Measurements from ENCODE around the gene CELF4.

CELF4 gene

GRCh38 chr18:37259711-37260110 is 305.9 kb downstream of the CELF4 start:
- Histone ChIP-seq H3K4me1 (ENCODE audit: insufficient read depth, low read length) (no peaks in the 10 kb centered on the region; the same call in 1 of the 2 replicates), H3K27ac (ENCODE audit: low read length) (no peak overlapping the region), H3K9me3 (ENCODE audit: insufficient read depth, low read depth, low read length) (no peaks in the 10 kb centered on the region), H3K9ac (ENCODE audit: low read depth, low read length) (no peak overlapping the region), H3K36me3 (ENCODE audit: insufficient read depth, low read depth, low read length) (no peaks in the 10 kb centered on the region), H3K4me3 (ENCODE audit: low read length) (no peak overlapping the region), H3K27me3 (ENCODE audit: insufficient read depth, low read length) (peaks cover 44% of the 10 kb centered on the region)

- no peak overlapping the region for H3K4me3 ChIP-seq (ENCODE audit: low read length)
- no peak overlapping the region for H3K9ac ChIP-seq (ENCODE audit: low read depth, low read length)
- H3K36me3 ChIP-seq (ENCODE audit: insufficient read depth, low read depth, low read length), result no peaks in the 10 kb centered on the region
- peaks cover 49% of the 10 kb centered on the region for H3K27me3 ChIP-seq (ENCODE audit: insufficient read depth, low read length)
- H3K9me3 ChIP-seq (ENCODE audit: insufficient read depth, low read depth, low read length), result no peaks in the 10 kb centered on the region
- no peaks in the 10 kb centered on the region; the same call in 1 of the 2 replicates for H3K4me1 ChIP-seq (ENCODE audit: insufficient read depth, low read length)
- no peak overlapping the region for H3K27ac ChIP-seq (ENCODE audit: low read length)
Measured at GRCh38 chr18:37258819-37259218, 306.8 kb downstream of the CELF4 start.

- peaks cover 2% of the 10 kb centered on the region; the same call in 1 of the 2 replicates for H3K4me1 ChIP-seq (ENCODE audit: insufficient read depth, low read length)
Measured at GRCh38 chr18:37258131-37258530, 307.5 kb downstream of the CELF4 start.

GRCh38 chr18:37254973-37255372 is 310.6 kb downstream of the CELF4 start:
- peaks cover 6% of the 10 kb centered on the region; the same call in 1 of the 2 replicates for H3K4me1 ChIP-seq (ENCODE audit: insufficient read depth, low read length)
- H3K27ac ChIP-seq (ENCODE audit: low read length), result no peak overlapping the region
- peak overlapping the region; percentile 67; the same call in 1 of the 2 replicates for H3K4me3 ChIP-seq (ENCODE audit: low read length)
- H3K27me3 ChIP-seq (ENCODE audit: insufficient read depth, low read length), result peaks cover 68% of the 10 kb centered on the region
- H3K9ac ChIP-seq (ENCODE audit: low read depth, low read length), result no peak overlapping the region
- no peaks in the 10 kb centered on the region for H3K9me3 ChIP-seq (ENCODE audit: insufficient read depth, low read depth, low read length)
- H3K36me3 ChIP-seq (ENCODE audit: insufficient read depth, low read depth, low read length), result no peaks in the 10 kb centered on the region

More at GRCh38 chr18:37258131-37258530, 307.5 kb downstream of the CELF4 start:
- Histone ChIP-seq H3K27ac (ENCODE audit: low read length) (no peak overlapping the region), H3K9me3 (ENCODE audit: insufficient read depth, low read depth, low read length) (no peaks in the 10 kb centered on the region), H3K9ac (ENCODE audit: low read depth, low read length) (no peak overlapping the region), H3K4me3 (ENCODE audit: low read length) (no peak overlapping the region), H3K27me3 (ENCODE audit: insufficient read depth, low read length) (peaks cover 52% of the 10 kb centered on the region), H3K36me3 (ENCODE audit: insufficient read depth, low read depth, low read length) (no peaks in the 10 kb centered on the region)

- H3K4me1 ChIP-seq (ENCODE audit: insufficient read depth, low read length), result peaks cover 6% of the 10 kb centered on the region; the same call in 1 of the 2 replicates
- H3K4me3 ChIP-seq (ENCODE audit: low read length), result peak overlapping the region; percentile 67
- no peak overlapping the region for H3K9ac ChIP-seq (ENCODE audit: low read depth, low read length)
- H3K27me3 ChIP-seq (ENCODE audit: insufficient read depth, low read length), result peaks cover 65% of the 10 kb centered on the region
- H3K27ac ChIP-seq (ENCODE audit: low read length), result no peak overlapping the region
- H3K36me3 ChIP-seq (ENCODE audit: insufficient read depth, low read depth, low read length), result no peaks in the 10 kb centered on the region
- H3K9me3 ChIP-seq (ENCODE audit: insufficient read depth, low read depth, low read length), result no peaks in the 10 kb centered on the region
Measured at GRCh38 chr18:37254236-37254754, 311.3 kb downstream of the CELF4 start.

- H3K4me1 ChIP-seq (ENCODE audit: insufficient read depth, low read length), result peaks cover 6% of the 10 kb centered on the region; the same call in 1 of the 2 replicates
- no peak overlapping the region for H3K27ac ChIP-seq (ENCODE audit: low read length)
- H3K27me3 ChIP-seq (ENCODE audit: insufficient read depth, low read length), result peaks cover 62% of the 10 kb centered on the region
- H3K4me3 ChIP-seq (ENCODE audit: low read length), result peak overlapping the region; percentile 69; the same call in 1 of the 2 replicates
- no peaks in the 10 kb centered on the region for H3K9me3 ChIP-seq (ENCODE audit: insufficient read depth, low read depth, low read length)
- H3K9ac ChIP-seq (ENCODE audit: low read depth, low read length), result no peak overlapping the region
- no peaks in the 10 kb centered on the region for H3K36me3 ChIP-seq (ENCODE audit: insufficient read depth, low read depth, low read length)
Measured at GRCh38 chr18:37253394-37254235, 312.0 kb downstream of the CELF4 start.

- no peaks in the 10 kb centered on the region for H3K36me3 ChIP-seq (ENCODE audit: insufficient read depth, low read depth, low read length)
- H3K27me3 ChIP-seq (ENCODE audit: insufficient read depth, low read length), result peaks cover 55% of the 10 kb centered on the region
- H3K4me3 ChIP-seq (ENCODE audit: low read length), result peak overlapping the region; percentile 69; the same call in 1 of the 2 replicates
- H3K27ac ChIP-seq (ENCODE audit: low read length), result no peak overlapping the region
- H3K4me1 ChIP-seq (ENCODE audit: insufficient read depth, low read length), result peaks cover 6% of the 10 kb centered on the region; the same call in 1 of the 2 replicates
- no peaks in the 10 kb centered on the region for H3K9me3 ChIP-seq (ENCODE audit: insufficient read depth, low read depth, low read length)
- H3K9ac ChIP-seq (ENCODE audit: low read depth, low read length), result no peak overlapping the region
Measured at GRCh38 chr18:37252854-37253393, 312.7 kb downstream of the CELF4 start.

- Histone ChIP-seq H3K4me1 (ENCODE audit: insufficient read depth, low read length) (peaks cover 6% of the 10 kb centered on the region; the same call in 1 of the 2 replicates), H3K9ac (ENCODE audit: low read depth, low read length) (no peak overlapping the region), H3K9me3 (ENCODE audit: insufficient read depth, low read depth, low read length) (no peaks in the 10 kb centered on the region), H3K27ac (ENCODE audit: low read length) (no peak overlapping the region), H3K36me3 (ENCODE audit: insufficient read depth, low read depth, low read length) (no peaks in the 10 kb centered on the region), H3K4me3 (ENCODE audit: low read length) (no peak overlapping the region), H3K27me3 (ENCODE audit: insufficient read depth, low read length) (peaks cover 49% of the 10 kb centered on the region)
Measured at GRCh38 chr18:37252342-37252741, 313.3 kb downstream of the CELF4 start.

- peaks cover 44% of the 10 kb centered on the region for H3K27me3 ChIP-seq (ENCODE audit: insufficient read depth, low read length)
- no peak overlapping the region for H3K27ac ChIP-seq (ENCODE audit: low read length)
- H3K4me1 ChIP-seq (ENCODE audit: insufficient read depth, low read length), result peaks cover 6% of the 10 kb centered on the region; the same call in 1 of the 2 replicates
- H3K9ac ChIP-seq (ENCODE audit: low read depth, low read length), result no peak overlapping the region
- no peaks in the 10 kb centered on the region for H3K9me3 ChIP-seq (ENCODE audit: insufficient read depth, low read depth, low read length)
- H3K36me3 ChIP-seq (ENCODE audit: insufficient read depth, low read depth, low read length), result no peaks in the 10 kb centered on the region
- no peak overlapping the region for H3K4me3 ChIP-seq (ENCODE audit: low read length)
Measured at GRCh38 chr18:37251679-37252078, 313.9 kb downstream of the CELF4 start.

- H3K4me3 ChIP-seq (ENCODE audit: low read length), result no peak overlapping the region
- no peaks in the 10 kb centered on the region for H3K36me3 ChIP-seq (ENCODE audit: insufficient read depth, low read depth, low read length)
- H3K27me3 ChIP-seq (ENCODE audit: insufficient read depth, low read length), result peaks cover 31% of the 10 kb centered on the region
- no peaks in the 10 kb centered on the region for H3K9me3 ChIP-seq (ENCODE audit: insufficient read depth, low read depth, low read length)
- H3K27ac ChIP-seq (ENCODE audit: low read length), result no peak overlapping the region
- peaks cover 6% of the 10 kb centered on the region; the same call in 1 of the 2 replicates for H3K4me1 ChIP-seq (ENCODE audit: insufficient read depth, low read length)
- H3K9ac ChIP-seq (ENCODE audit: low read depth, low read length), result no peak overlapping the region
Measured at GRCh38 chr18:37249895-37250618, 315.5 kb downstream of the CELF4 start.

- Histone ChIP-seq H3K9ac (ENCODE audit: low read depth, low read length) (no peak overlapping the region), H3K9me3 (ENCODE audit: insufficient read depth, low read depth, low read length) (no peaks in the 10 kb centered on the region), H3K27me3 (ENCODE audit: insufficient read depth, low read length) (peaks cover 23% of the 10 kb centered on the region), H3K27ac (ENCODE audit: low read length) (no peak overlapping the region), H3K4me1 (ENCODE audit: insufficient read depth, low read length) (peaks cover 6% of the 10 kb centered on the region; the same call in 1 of the 2 replicates), H3K36me3 (ENCODE audit: insufficient read depth, low read depth, low read length) (no peaks in the 10 kb centered on the region), H3K4me3 (ENCODE audit: low read length) (no peak overlapping the region)
Measured at GRCh38 chr18:37249171-37249886, 316.3 kb downstream of the CELF4 start.
